ENCODE data around the gene PIP5K1B. TPM values are rescaled to one million over a fixed set of nuclear protein-coding genes. Genes with fewer than 3 reads are reported as not detected.

PIP5K1B gene
- total RNA-seq, 1 experiment from 2014 or later: 0.20 TPM

GRCh38 chr9:68898781-68899439 is 193.9 kb downstream of the PIP5K1B start:
- ChIA-PET RAD21 (ENCODE audit: low non-redundant PET in 1 of 2, low total read pairs in 2 of 2, uncharacterized antibody in 2 of 2, unreplicated experiment in 2 of 2) (no interaction called here), POLR2A (no interaction called here), CTCF (no interaction called here)
- Histone ChIP-seq H3K9ac (ENCODE audit: low read length) (no peak overlapping the region), H3K4me2 (ENCODE audit: low read length) (no peak overlapping the region), H3K27me3 (ENCODE audit: insufficient read depth, low read length) (peaks cover 62% of the 10 kb centered on the region), H3K9me2 (ENCODE audit: insufficient read depth) (no peaks in the 10 kb centered on the region), H3K4me1 (ENCODE audit: control insufficient read depth in 1 of 2, insufficient read depth in 2 of 2, low read length in 2 of 2) (no peaks in the 10 kb centered on the region), H2AFZ (ENCODE audit: low read depth, low read length, poor library complexity, severe bottlenecking) (no peak overlapping the region), H3K9me3 (ENCODE audit: control insufficient read depth in 1 of 2, insufficient read depth in 1 of 2, low read depth in 1 of 2, low read length in 2 of 2) (no peaks in the 10 kb centered on the region), H3K79me2 (ENCODE audit: insufficient read depth, low read length) (no peaks in the 10 kb centered on the region), H3K4me3 (replicated peaks in 1 of 2; ENCODE audit: low read depth in 1 of 2, low read length in 2 of 2) (no peak overlapping the region), H3K36me3 (ENCODE audit: control insufficient read depth in 1 of 2, insufficient read depth in 2 of 2, low read length in 2 of 2) (no peaks in the 10 kb centered on the region), H4K20me1 (ENCODE audit: insufficient read depth) (no peaks in the 10 kb centered on the region; the same call in 1 of the 2 replicates), H3K27ac (ENCODE audit: low read depth, low read length) (no peak overlapping the region)
- no peak for ATAC-seq
- BruUV-seq (replicated peaks): no TSS peak
- TF ChIP-seq MAX (IDR thresholded peaks at IDR 0.05) (no peak), CEBPB (IDR thresholded peaks at IDR 0.05; ENCODE audit: low read depth) (no peak), ELF1 (IDR thresholded peaks at IDR 0.05; ENCODE audit: borderline replicate concordance, low read depth) (no peak)
- intact Hi-C loops (cut with micrococcal nuclease): no loop called here
- DNase-seq (ENCODE audit: low read depth, low spot score): no peak

GRCh38 chr9:68904454-68904853 is 199.4 kb downstream of the PIP5K1B start:
- H3K4me2 ChIP-seq (ENCODE audit: low read length): no peak overlapping the region
- H3K27me3 ChIP-seq (ENCODE audit: insufficient read depth, low read length): peaks cover 34% of the 10 kb centered on the region
- DNase-seq (ENCODE audit: low read depth, low spot score): no peak
- intact Hi-C loops (cut with micrococcal nuclease): no loop called here
- POLR2A ChIA-PET: no interaction called here
- no peak for ATAC-seq
- H2AFZ ChIP-seq (ENCODE audit: low read depth, low read length, poor library complexity, severe bottlenecking): no peak overlapping the region
- H3K79me2 ChIP-seq (ENCODE audit: insufficient read depth, low read length): no peaks in the 10 kb centered on the region
- no peak overlapping the region for H3K4me3 ChIP-seq (replicated peaks in 1 of 2; ENCODE audit: low read depth in 1 of 2, low read length in 2 of 2)
- no peak for TF ChIP-seq ZNF274 (IDR thresholded peaks at IDR 0.05; ENCODE audit: low read depth, low read length)
- no peaks in the 10 kb centered on the region for H3K36me3 ChIP-seq (ENCODE audit: control insufficient read depth in 1 of 2, insufficient read depth in 2 of 2, low read length in 2 of 2)
- no TSS peak for BruUV-seq (replicated peaks)
- H3K4me1 ChIP-seq (ENCODE audit: control insufficient read depth in 1 of 2, insufficient read depth in 2 of 2, low read length in 2 of 2): no peaks in the 10 kb centered on the region
- H3K9me3 ChIP-seq (ENCODE audit: control insufficient read depth in 1 of 2, insufficient read depth in 1 of 2, low read depth in 1 of 2, low read length in 2 of 2): no peaks in the 10 kb centered on the region
- CTCF ChIA-PET: no interaction called here
- RAD21 ChIA-PET (ENCODE audit: low non-redundant PET in 1 of 2, low total read pairs in 2 of 2, uncharacterized antibody in 2 of 2, unreplicated experiment in 2 of 2): no interaction called here
- no peak overlapping the region for H3K27ac ChIP-seq (ENCODE audit: low read depth, low read length)
- no peak overlapping the region for H3K9ac ChIP-seq (ENCODE audit: low read length)
- H4K20me1 ChIP-seq (ENCODE audit: insufficient read depth): no peaks in the 10 kb centered on the region; the same call in 1 of the 2 replicates
- no peaks in the 10 kb centered on the region for H3K9me2 ChIP-seq (ENCODE audit: insufficient read depth)

Measured in HCT116 (cell line).